SIG-M5 treated with dmso at 0.1 percent for 504 hours (cell line): ENCODE measurements around the gene CDKAL1.
A peak's percentile ranks its signal among the peaks of the same experiment; 100 is the strongest.

Source experiments
- DNase-seq: peaks from one replicate; lab custom pipeline; 2025; ENCODE audit not compliant: unreplicated experiment; lab: John Stamatoyannopoulos, UW

Gene CDKAL1

GRCh38 chr6:20868397-20869096 lies 334.3 kb downstream of the CDKAL1 start:
- no peak for DNase-seq

- no peak for DNase-seq
Observed at GRCh38 chr6:20870021-20870420, 335.8 kb downstream of the CDKAL1 start.

- DNase-seq = no peak
Observed at GRCh38 chr6:20870493-20870892, 336.2 kb downstream of the CDKAL1 start.

DNA sequence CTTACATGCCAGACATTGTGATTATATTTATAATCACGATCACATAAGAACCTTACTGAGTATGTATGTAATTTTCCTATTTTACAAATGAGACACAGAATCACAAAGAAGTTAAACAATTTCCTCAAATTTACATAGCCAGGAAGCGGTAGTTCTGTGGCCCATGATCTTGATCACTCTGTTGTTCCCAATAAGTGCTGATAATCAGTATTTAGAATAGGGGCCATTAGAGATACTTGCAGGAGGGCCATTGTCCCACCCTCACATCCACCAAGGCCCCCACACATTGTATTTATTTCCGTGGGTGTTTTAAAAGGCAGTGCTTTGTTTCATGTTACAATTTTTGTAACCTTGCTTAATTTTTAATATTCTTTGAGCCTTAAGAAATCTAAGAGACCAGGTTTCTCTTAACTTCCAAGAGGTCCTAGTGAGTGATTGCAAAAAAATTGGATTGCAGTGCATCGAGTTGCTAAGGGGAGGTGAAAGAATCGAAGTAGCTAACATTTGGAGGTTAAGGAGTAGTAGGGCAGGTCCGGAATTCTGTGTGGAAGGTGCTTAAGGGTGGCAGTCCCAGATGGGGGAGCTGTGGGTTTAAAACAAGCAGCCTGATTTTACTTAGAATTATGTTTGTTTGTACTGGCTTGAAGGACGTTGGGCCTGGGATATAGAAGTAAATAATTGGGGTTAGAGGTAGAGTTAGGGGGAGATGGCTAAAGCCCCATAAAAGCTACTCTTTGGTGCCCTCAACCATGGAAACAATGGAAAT lies 339.4 kb downstream of the CDKAL1 start:
- DNase-seq = no peak

DNA sequence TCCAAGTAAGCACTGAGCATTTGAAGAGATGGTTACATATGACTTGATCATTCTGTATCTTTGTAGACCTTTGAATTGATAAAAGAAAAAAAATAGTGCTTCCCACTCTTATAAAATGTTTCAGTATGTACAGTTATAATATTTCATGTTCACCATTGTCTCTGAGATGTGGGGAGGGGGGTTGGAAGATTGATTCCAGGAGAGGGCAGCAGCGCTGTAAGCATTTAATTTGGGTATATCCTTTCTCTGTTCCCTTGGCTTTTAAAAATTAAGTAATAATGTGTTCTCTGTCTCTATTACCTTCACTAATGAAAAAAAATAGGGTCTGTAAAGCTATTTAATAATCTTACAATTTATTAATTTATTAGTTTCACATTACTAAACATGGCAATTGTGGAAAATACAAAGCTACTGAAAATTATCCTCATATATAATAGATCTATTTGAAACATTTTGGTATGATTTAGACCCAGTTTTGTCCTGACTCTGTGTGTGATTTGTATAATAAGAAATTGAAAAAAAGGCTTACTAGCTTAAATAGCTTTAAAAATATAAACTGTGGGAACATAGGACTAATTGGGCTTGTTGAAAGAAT lies 341.2 kb downstream of the CDKAL1 start:
- no peak for DNase-seq

DNA sequence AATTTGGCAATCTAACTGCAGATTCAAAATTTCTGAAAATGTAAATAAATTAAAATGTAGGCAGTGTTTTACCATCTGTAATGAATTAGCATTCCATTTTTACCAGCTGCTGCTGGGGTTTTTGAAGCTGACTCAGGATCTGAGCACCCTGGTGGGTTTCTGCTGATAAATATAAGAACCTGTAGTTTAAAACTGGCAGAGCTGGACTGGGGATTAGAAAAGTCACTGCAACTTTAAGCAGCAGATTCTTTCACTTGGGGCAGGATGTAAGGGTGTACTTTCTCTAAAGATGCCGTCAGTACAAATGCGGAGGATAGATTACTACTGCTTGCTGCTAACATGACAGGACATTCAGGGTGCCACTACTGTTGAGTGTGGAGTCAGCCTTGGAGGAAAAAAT lies 341.8 kb downstream of the CDKAL1 start:
- DNase-seq = no peak

GRCh38 chr6:20876561-20876960 lies 342.3 kb downstream of the CDKAL1 start:
- no peak for DNase-seq

GRCh38 chr6:20877008-20877937 lies 343.0 kb downstream of the CDKAL1 start:
- DNase-seq = peak; percentile 63

GRCh38 chr6:20879121-20879520 lies 344.9 kb downstream of the CDKAL1 start:
- DNase-seq = no peak

GRCh38 chr6:20879526-20879925 lies 345.3 kb downstream of the CDKAL1 start:
- no peak for DNase-seq

GRCh38 chr6:20881365-20881764 lies 347.1 kb downstream of the CDKAL1 start:
- no peak for DNase-seq

DNA sequence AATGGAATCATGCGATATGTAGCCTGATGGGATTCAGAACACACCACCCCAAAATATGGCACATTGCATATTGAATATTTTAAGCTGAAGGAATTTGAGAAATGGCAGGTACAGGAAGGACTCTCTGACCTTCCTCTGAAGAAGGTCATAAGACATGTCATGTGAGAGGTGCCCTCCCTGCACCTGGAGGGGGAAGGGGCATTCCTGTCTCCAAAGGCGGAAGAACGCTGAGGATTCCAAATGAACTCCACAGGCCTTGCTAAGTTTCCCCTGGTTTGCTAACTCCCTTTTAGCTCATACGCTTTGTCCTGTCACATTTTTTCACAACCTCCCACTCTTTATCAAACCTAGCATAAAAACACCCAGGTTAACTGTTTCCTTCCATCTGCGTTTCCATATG lies 347.8 kb downstream of the CDKAL1 start:
- no peak for DNase-seq

- DNase-seq = no peak
Observed at GRCh38 chr6:20885076-20885475, 350.8 kb downstream of the CDKAL1 start.

- DNase-seq = no peak
Observed at GRCh38 chr6:20891161-20891560, 356.9 kb downstream of the CDKAL1 start.

GRCh38 chr6:20892365-20892764 lies 358.1 kb downstream of the CDKAL1 start:
- no peak for DNase-seq

DNA sequence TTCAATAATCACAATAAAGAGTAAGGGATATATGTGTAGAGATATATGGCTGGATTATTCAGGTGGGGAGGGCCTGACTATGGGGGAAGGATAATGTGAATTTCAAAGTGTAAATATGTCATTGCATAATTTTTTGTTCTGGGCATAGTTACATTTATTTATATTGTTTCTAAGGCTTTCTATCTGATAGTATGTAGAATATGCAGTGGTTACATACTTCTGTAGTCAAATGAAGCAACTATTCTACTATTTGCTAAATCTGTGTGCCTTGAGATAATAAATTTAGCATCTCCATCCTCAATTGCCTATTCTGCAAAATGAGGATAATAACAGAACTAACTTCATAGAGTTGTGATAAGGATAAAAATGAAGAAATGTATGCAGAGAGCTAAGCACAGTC lies 359.2 kb downstream of the CDKAL1 start:
- no peak for DNase-seq

- no peak for DNase-seq
Observed at GRCh38 chr6:20900389-20901160, 366.3 kb downstream of the CDKAL1 start.

DNA sequence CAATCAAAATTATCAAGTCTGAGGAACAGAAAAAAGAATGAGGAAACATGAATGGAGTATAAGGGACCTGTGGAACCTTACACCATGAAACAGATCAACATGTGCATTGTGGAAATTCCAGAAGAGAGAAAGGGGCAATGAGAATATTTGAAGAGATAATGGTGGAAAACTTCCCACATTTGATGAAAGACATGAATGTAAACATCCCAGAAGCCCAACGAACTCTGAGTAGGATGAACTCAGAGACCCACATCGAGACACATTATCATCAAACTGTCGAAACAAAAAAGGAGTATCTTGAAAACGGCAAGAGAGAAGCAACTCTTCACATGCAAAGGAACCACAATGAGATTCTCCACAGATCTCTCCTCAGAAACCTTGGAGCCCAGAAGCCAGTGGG lies 371.1 kb downstream of the CDKAL1 start:
- DNase-seq = no peak

DNA sequence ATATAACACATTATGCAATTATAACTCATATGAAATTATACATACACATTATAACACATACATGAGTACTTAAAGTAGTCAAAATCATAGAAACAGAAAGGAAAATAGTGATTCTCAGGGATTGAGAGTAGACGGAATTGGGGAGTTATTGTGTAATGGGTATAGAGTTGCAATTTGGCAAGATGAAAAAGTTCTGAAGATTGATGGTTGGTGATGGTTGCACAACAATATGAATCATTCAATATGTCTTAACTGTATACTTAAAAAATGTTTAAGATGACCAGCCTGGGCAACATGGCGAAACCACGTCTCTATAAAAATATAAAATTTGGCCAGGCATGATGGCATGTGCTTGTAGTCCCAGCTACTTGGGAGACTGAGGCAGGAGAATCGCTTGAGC lies 372.7 kb downstream of the CDKAL1 start:
- peak; percentile 70 for DNase-seq

- no peak for DNase-seq
Observed at GRCh38 chr6:20907486-20908071, 373.3 kb downstream of the CDKAL1 start.
